ENCODE measurements around the gene MUC2.

Gene MUC2

GRCh38 chr11:1087961-1088926 lies 13.6 kb downstream of the MUC2 start:
- no peak for DNase-seq (ENCODE audit: low read depth)

GRCh38 chr11:1088927-1089737 lies 14.5 kb downstream of the MUC2 start:
- no peak for DNase-seq (ENCODE audit: low read depth)

- no peak for DNase-seq (ENCODE audit: low read depth)
Observed at GRCh38 chr11:1089738-1090599, 15.3 kb downstream of the MUC2 start.

GRCh38 chr11:1090600-1091331 lies 16.1 kb downstream of the MUC2 start:
- no peak for DNase-seq (ENCODE audit: low read depth)

GRCh38 chr11:1091332-1092083 lies 16.8 kb downstream of the MUC2 start:
- no peak for DNase-seq (ENCODE audit: low read depth)

- DNase-seq (ENCODE audit: low read depth), result no peak
Observed at GRCh38 chr11:1092145-1092670, 17.5 kb downstream of the MUC2 start.

- no peak for DNase-seq (ENCODE audit: low read depth)
Observed at GRCh38 chr11:1092919-1093318, 18.2 kb downstream of the MUC2 start.

GRCh38 chr11:1099519-1100355 lies 25.1 kb downstream of the MUC2 start:
- DNase-seq (ENCODE audit: low read depth), result no peak

GRCh38 chr11:1100417-1101245 lies 26.0 kb downstream of the MUC2 start:
- DNase-seq (ENCODE audit: low read depth), result no peak

GRCh38 chr11:1101318-1102089 lies 26.8 kb downstream of the MUC2 start:
- no peak for DNase-seq (ENCODE audit: low read depth)

GRCh38 chr11:1102221-1102971 lies 27.7 kb downstream of the MUC2 start:
- DNase-seq (ENCODE audit: low read depth), result no peak

- DNase-seq (ENCODE audit: low read depth), result no peak
Observed at GRCh38 chr11:1102996-1103395, 28.3 kb downstream of the MUC2 start.

- no peak for DNase-seq (ENCODE audit: low read depth)
Observed at GRCh38 chr11:1103401-1104360, 29.0 kb downstream of the MUC2 start.

- no peak for DNase-seq (ENCODE audit: low read depth)
Observed at GRCh38 chr11:1104411-1105182, 29.9 kb downstream of the MUC2 start.

- DNase-seq (ENCODE audit: low read depth), result no peak
Observed at GRCh38 chr11:1105183-1105565, 30.5 kb downstream of the MUC2 start.
